ENCODE measurements around the gene ROR2. TPM values are rescaled to one million over a fixed set of nuclear protein-coding genes. Genes with fewer than 3 reads are reported as not detected.

The ROR2 gene
- polyA plus RNA-seq, 3 donors, result not detected

DNA sequence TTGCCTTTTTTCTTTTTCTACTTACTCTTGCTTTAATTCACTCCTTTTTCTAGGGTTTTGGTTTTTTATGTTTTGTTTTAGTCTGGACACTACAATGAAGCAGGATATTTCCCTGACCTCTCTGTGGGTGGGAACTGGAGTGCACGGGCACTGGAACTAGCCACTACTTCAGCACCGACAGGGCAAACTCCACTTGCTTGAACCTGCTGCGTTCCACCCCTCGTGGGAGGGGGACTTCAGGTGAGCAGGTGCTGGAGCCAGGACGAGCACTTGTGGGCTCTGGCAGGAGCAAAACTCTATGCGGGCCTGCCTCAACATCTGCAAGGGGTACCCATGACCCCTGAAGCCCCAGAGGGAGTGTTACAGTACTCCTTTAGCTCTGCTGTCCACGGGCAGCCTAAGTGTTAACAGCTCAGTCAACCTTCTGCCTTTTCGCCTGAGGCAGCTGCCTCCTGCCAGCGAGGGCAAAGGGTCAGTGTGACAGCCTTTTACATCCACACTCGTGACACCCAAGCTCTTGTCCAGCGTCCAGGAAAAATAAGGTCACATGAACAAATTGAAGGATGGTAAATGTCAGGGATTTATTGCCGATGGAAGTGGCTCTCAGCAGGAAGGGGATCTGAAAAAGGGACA, 382.3 kb downstream of the ROR2 start:
- TF ChIP-seq, protein P1, sequence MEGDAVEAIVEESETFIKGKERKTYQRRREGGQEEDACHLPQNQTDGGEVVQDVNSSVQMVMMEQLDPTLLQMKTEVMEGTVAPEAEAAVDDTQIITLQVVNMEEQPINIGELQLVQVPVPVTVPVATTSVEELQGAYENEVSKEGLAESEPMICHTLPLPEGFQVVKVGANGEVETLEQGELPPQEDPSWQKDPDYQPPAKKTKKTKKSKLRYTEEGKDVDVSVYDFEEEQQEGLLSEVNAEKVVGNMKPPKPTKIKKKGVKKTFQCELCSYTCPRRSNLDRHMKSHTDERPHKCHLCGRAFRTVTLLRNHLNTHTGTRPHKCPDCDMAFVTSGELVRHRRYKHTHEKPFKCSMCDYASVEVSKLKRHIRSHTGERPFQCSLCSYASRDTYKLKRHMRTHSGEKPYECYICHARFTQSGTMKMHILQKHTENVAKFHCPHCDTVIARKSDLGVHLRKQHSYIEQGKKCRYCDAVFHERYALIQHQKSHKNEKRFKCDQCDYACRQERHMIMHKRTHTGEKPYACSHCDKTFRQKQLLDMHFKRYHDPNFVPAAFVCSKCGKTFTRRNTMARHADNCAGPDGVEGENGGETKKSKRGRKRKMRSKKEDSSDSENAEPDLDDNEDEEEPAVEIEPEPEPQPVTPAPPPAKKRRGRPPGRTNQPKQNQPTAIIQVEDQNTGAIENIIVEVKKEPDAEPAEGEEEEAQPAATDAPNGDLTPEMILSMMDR (IDR thresholded peaks at IDR 0.05), result no peak
- Mint-ChIP-seq H3K27me3 (ENCODE audit: low read depth in 3 of 3) (peaks cover 2 to 12% (median 3%) of the 10 kb centered on the region in 3 donors), H3K9me3 (peaks cover 0 to 11% (median 2%) of the 10 kb centered on the region in 7 donors), H3K36me3 (no peaks in the 10 kb centered on the region), H3K4me1 (no peaks in the 10 kb centered on the region), H3K27ac (no peak overlapping the region), H3K4me3 (no peak overlapping the region)
- no peaks in the 10 kb centered on the region for H4K20me1 ChIP-seq (ENCODE audit: insufficient read depth, low read length)
- H3K9me3 ChIP-seq (replicated peaks in 1 of 2; ENCODE audit: control insufficient read depth in 1 of 2, insufficient read depth in 1 of 2, low read length in 2 of 2), result peaks cover 0 to 6% of the 10 kb centered on the region in 2 donors
- H3K9ac ChIP-seq (ENCODE audit: insufficient read depth, low read length, poor library complexity, severe bottlenecking), result no peak overlapping the region
- no peaks in the 10 kb centered on the region for H3K4me1 ChIP-seq (ENCODE audit: control insufficient read depth in 1 of 2, insufficient read depth in 2 of 2, low read length in 2 of 2)
- peaks cover 2 to 3% of the 10 kb centered on the region in 2 donors for H3K27me3 ChIP-seq (ENCODE audit: control insufficient read depth in 2 of 2, insufficient read depth in 2 of 2, low read length in 2 of 2)
- no peaks in the 10 kb centered on the region for H3K79me2 ChIP-seq (ENCODE audit: insufficient read depth, low read length)
- no peak for DNase-seq
- no peak overlapping the region for H2AFZ ChIP-seq (ENCODE audit: insufficient read depth, low read depth, low read length, poor library complexity, severe bottlenecking)
- WGBS (ENCODE audit: insufficient coverage), result 94% methylated on average over 10 of the region's 12 CpGs
- H3K36me3 ChIP-seq (replicated peaks in 1 of 2; ENCODE audit: control insufficient read depth in 1 of 2, insufficient read depth in 2 of 2, low read length in 2 of 2), result no peaks in the 10 kb centered on the region
- no peak overlapping the region for H3K27ac ChIP-seq (ENCODE audit: low read depth in 1 of 2, low read length in 2 of 2)
- intact Hi-C loops (cut with micrococcal nuclease), result no loop called here
- no peak overlapping the region for H3K4me2 ChIP-seq (replicated peaks; ENCODE audit: extremely low read depth, low read length, poor library complexity, severe bottlenecking)
- no peak overlapping the region for H3K4me3 ChIP-seq (replicated peaks in 1 of 3; ENCODE audit: low read depth in 2 of 3, low read length in 3 of 3)

DNA sequence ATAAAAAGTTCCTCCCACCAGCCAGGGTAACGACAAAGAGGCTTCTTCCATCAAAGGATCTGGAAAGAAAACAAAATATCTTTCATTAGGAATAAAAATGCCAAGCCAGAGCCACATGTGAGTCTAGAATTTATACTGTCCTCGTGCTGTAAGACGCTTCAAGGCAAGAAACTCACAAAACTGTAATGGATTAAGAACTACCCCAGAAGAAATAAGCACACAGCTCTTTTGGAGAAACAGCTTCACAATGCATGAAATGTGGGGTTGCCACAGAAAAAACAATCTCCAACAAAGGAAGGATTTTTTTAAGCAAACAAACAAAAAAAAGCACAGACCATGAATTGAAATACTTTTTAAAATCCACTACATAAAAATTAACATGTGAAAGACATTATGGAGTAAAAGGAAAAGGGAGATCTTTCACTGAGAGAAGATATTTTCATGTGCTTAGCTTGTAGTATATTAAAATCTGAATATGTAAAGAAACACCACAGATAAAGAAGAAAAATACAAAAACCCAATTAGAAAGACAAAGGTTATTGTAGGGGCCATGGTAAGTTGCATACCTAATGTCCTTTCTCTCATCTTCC, 385.9 kb downstream of the ROR2 start:
- intact Hi-C loops (cut with micrococcal nuclease), result no loop called here
- Histone ChIP-seq H3K9ac (ENCODE audit: insufficient read depth, low read length, poor library complexity, severe bottlenecking) (no peak overlapping the region), H3K9me3 (replicated peaks in 1 of 2; ENCODE audit: control insufficient read depth in 1 of 2, insufficient read depth in 1 of 2, low read length in 2 of 2) (peaks cover 0 to 6% of the 10 kb centered on the region in 2 donors), H3K36me3 (replicated peaks in 1 of 2; ENCODE audit: control insufficient read depth in 1 of 2, insufficient read depth in 2 of 2, low read length in 2 of 2) (no peaks in the 10 kb centered on the region), H3K79me2 (ENCODE audit: insufficient read depth, low read length) (no peaks in the 10 kb centered on the region), H3K4me3 (replicated peaks in 1 of 3; ENCODE audit: low read depth in 2 of 3, low read length in 3 of 3) (no peak overlapping the region), H3K27me3 (ENCODE audit: control insufficient read depth in 2 of 2, insufficient read depth in 2 of 2, low read length in 2 of 2) (peaks cover 2 to 5% of the 10 kb centered on the region in 2 donors), H3K4me2 (replicated peaks; ENCODE audit: extremely low read depth, low read length, poor library complexity, severe bottlenecking) (no peak overlapping the region), H2AFZ (ENCODE audit: insufficient read depth, low read depth, low read length, poor library complexity, severe bottlenecking) (no peak overlapping the region), H3K4me1 (ENCODE audit: control insufficient read depth in 1 of 2, insufficient read depth in 2 of 2, low read length in 2 of 2) (no peaks in the 10 kb centered on the region), H4K20me1 (ENCODE audit: insufficient read depth, low read length) (no peaks in the 10 kb centered on the region), H3K27ac (ENCODE audit: low read depth in 1 of 2, low read length in 2 of 2) (no peak overlapping the region)
- DNase-seq, result no peak
- peaks cover 3 to 13% (median 4%) of the 10 kb centered on the region in 3 donors for H3K27me3 Mint-ChIP-seq (ENCODE audit: low read depth in 3 of 3)
- H3K4me1 Mint-ChIP-seq, result no peaks in the 10 kb centered on the region
- no peak overlapping the region for H3K4me3 Mint-ChIP-seq
- WGBS (ENCODE audit: insufficient coverage), result no CpG with 5 or more reads among the region's 3 CpGs
- TF ChIP-seq, protein P1 (IDR thresholded peaks at IDR 0.05), result no peak
- H3K27ac Mint-ChIP-seq, result no peak overlapping the region
- peaks cover 2 to 11% (median 5%) of the 10 kb centered on the region in 7 donors for H3K9me3 Mint-ChIP-seq
- H3K36me3 Mint-ChIP-seq, result no peaks in the 10 kb centered on the region
